ENCODE measurements around the gene NFAT5. TPM values are rescaled to one million over a fixed set of nuclear protein-coding genes. Genes with fewer than 3 reads are reported as not detected.

Gene NFAT5
- total and polyA plus RNA-seq, 2 donors (not counting 3 experiments of a cell fraction or from before 2014, with no cell fraction given) = 17.2 to 49.5 TPM

- BruUV-seq (replicated peaks) = no TSS peak
- H4K20me1 ChIP-seq (replicated peaks; ENCODE audit: control insufficient read depth, extremely low read depth, insufficient read depth, low read length) = no peaks in the 10 kb centered on the region
- H3K4me3 ChIP-seq (replicated peaks in 1 of 3; ENCODE audit: insufficient read depth in 1 of 3, low read depth in 1 of 3, low read length in 3 of 3) = no peak overlapping the region
- H3K9me1 ChIP-seq (replicated peaks; ENCODE audit: control insufficient read depth, extremely low read depth, insufficient read depth, low read length) = no peaks in the 10 kb centered on the region
- no peak for FAIRE-seq
- ChIA-PET POLR2A (interaction anchor here (0.9 kb wide), 1 partner anchor 16 kb away, joined by 4 read pairs; no protein-coding TSS in a partner anchor), CTCF (interaction anchor here (1.2 to 8.5 kb wide), 2 partner anchors 34 to 325 kb away, joined by 3 to 55 read pairs; partner anchors contain the start of gene NOB1)
- peaks cover 62% of the 10 kb centered on the region for H3K79me2 ChIP-seq (ENCODE audit: control insufficient read depth, insufficient read depth, low read length)
- H2AFZ ChIP-seq (ENCODE audit: low read depth, low read length) = no peak overlapping the region
- TF ChIP-seq POLR2AphosphoS5 (IDR thresholded peaks at IDR 0.05; ENCODE audit: insufficient read depth, low read depth, low read length) (no peak), POLR2A (IDR thresholded peaks at IDR 0.05; ENCODE audit: low read depth, low read length) (no peak), FOS (IDR thresholded peaks at IDR 0.05; ENCODE audit: borderline replicate concordance, insufficient read depth, low read length) (no peak), EZH2 (IDR thresholded peaks at IDR 0.05; ENCODE audit: borderline replicate concordance, low read depth, low read length, severe bottlenecking) (no peak), GATA2 (IDR thresholded peaks at IDR 0.05; ENCODE audit: insufficient read depth, insufficient read length, low read depth, low read length) (no peak), JUN (IDR thresholded peaks at IDR 0.05; ENCODE audit: borderline replicate concordance, insufficient read depth, insufficient read length, low read depth) (no peak), MYC (IDR thresholded peaks at IDR 0.05; ENCODE audit: low read depth, low read length) (no peak)
- TF ChIP-seq, protein P1, sequence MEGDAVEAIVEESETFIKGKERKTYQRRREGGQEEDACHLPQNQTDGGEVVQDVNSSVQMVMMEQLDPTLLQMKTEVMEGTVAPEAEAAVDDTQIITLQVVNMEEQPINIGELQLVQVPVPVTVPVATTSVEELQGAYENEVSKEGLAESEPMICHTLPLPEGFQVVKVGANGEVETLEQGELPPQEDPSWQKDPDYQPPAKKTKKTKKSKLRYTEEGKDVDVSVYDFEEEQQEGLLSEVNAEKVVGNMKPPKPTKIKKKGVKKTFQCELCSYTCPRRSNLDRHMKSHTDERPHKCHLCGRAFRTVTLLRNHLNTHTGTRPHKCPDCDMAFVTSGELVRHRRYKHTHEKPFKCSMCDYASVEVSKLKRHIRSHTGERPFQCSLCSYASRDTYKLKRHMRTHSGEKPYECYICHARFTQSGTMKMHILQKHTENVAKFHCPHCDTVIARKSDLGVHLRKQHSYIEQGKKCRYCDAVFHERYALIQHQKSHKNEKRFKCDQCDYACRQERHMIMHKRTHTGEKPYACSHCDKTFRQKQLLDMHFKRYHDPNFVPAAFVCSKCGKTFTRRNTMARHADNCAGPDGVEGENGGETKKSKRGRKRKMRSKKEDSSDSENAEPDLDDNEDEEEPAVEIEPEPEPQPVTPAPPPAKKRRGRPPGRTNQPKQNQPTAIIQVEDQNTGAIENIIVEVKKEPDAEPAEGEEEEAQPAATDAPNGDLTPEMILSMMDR (IDR thresholded peaks at IDR 0.05; ENCODE audit: extremely low read depth in 1 of 2, insufficient read depth in 1 of 2, low read depth in 1 of 2, low read length in 2 of 2) = no peak
- TF ChIP-seq, protein P2, sequence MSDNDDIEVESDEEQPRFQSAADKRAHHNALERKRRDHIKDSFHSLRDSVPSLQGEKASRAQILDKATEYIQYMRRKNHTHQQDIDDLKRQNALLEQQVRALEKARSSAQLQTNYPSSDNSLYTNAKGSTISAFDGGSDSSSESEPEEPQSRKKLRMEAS (IDR thresholded peaks at IDR 0.05; ENCODE audit: insufficient read depth, insufficient read length) = no peak
- H3K36me3 ChIP-seq (ENCODE audit: control insufficient read depth in 2 of 2, extremely low read depth in 1 of 2, insufficient read depth in 2 of 2, low read length in 2 of 2) = peaks cover 9 to 29% of the 10 kb centered on the region in 2 experiments
- peaks cover 22% of the 10 kb centered on the region for H3K4me1 ChIP-seq (ENCODE audit: control insufficient read depth, extremely low read depth, insufficient read depth, low read length)
- no peak overlapping the region for H3K9ac ChIP-seq (replicated peaks; ENCODE audit: extremely low read depth, insufficient read depth, low read length)
- H3K4me2 ChIP-seq (ENCODE audit: insufficient read depth, low read length) = no peak overlapping the region
- H3K9me3 ChIP-seq (replicated peaks; ENCODE audit: control insufficient read depth, insufficient read depth, low read length) = no peaks in the 10 kb centered on the region
- intact Hi-C loops (cut with micrococcal nuclease) (no loop called here), dilution Hi-C loops (cut with MboI; ENCODE audit: extremely low pct_ligation_motif_present, low sequenced_read_pairs) (no loop called here)
- no peak for DNase-seq (ENCODE audit: low read depth, low spot score)
- no peak overlapping the region for H3K27ac ChIP-seq (ENCODE audit: insufficient read depth, low read depth, low read length)
- H3K27me3 ChIP-seq (ENCODE audit: control insufficient read depth in 2 of 2, insufficient read depth in 2 of 2, low read length in 2 of 2) = no peaks in the 10 kb centered on the region
These were observed 155.2 kb downstream of the NFAT5 start for GRCh38 chr16:69720822-69721430.

Data from endothelial cell of umbilical vein (primary cell).